ENCODE results near the gene NACA2. TPM values are rescaled to one million over a fixed set of nuclear protein-coding genes. Genes with fewer than 3 reads are reported as not detected.

NACA2 gene
- polyA plus RNA-seq, 2 of the 4 experiments (the other 2 are of a cell fraction) = 0.34 to 0.40 TPM

DNA sequence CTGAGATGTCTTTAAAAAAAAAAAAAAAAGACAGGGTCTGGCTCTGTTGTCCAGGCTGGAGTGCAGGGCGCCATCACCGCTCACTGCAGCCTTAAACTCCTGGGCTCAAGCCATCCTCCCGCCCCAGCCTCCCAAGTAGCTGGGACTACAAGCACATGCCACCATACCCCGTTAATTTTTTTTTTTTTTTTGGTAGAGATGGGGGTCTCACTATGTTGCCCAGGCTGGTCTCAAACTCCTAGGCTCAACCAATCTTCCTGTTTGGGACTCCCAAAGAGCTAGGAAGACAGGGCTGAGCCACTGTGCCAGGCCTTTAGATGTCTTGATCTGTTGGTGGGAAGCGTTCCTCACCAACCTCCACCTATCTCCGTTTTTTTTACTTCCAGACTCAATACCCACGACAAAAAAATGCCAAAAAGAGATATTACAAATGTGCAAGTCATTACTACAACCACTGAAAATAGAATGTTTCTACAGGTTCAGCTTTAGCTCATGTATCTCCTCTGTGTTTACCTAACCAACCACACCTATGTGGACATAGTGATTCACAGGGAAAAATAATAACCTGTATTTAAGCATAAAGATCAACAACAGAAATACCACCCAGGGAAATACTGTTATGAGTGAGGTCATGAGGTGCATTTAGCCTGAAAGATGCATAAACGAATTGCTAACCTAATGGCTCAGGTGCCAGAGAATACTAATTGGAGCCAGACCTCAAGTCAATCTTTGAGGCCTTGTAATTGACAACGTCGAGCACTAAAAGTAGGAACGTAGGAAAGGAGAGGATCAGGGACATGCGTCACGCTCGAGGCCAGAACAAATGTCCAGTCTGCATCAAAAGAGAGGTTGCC lies 22.6 kb downstream of the NACA2 start (continued):
- no peak for TF ChIP-seq ESRRA (IDR thresholded peaks at IDR 0.05; ENCODE audit: borderline replicate concordance, low read length)
- TF ChIP-seq RAD21 (conservative IDR thresholded peaks at IDR 0.05 in 1 of 2, IDR thresholded peaks at IDR 0.05 in 1 of 2) = peak in 1 of 2 experiments; percentile 22; a peak in 2 of 5 replicates
- no peak for TF ChIP-seq CHD4 (IDR thresholded peaks at IDR 0.05; ENCODE audit: borderline replicate concordance)
- TF ChIP-seq, protein P1, sequence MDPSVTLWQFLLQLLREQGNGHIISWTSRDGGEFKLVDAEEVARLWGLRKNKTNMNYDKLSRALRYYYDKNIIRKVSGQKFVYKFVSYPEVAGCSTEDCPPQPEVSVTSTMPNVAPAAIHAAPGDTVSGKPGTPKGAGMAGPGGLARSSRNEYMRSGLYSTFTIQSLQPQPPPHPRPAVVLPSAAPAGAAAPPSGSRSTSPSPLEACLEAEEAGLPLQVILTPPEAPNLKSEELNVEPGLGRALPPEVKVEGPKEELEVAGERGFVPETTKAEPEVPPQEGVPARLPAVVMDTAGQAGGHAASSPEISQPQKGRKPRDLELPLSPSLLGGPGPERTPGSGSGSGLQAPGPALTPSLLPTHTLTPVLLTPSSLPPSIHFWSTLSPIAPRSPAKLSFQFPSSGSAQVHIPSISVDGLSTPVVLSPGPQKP (IDR thresholded peaks at IDR 0.05; ENCODE audit: low read depth, low read length) = no peak
- TF ChIP-seq FOSL2 (IDR thresholded peaks at IDR 0.05) = peak; percentile 98
- TF ChIP-seq FOSL2 (CRISPR knock-in tag; IDR thresholded peaks at IDR 0.05) = peak; percentile 100
- TF ChIP-seq ZSCAN20 (CRISPR knock-in tag; IDR thresholded peaks at IDR 0.05) = peak; percentile 27; the same call in 1 of the 2 replicates
- peak; percentile 59 to 88; a peak in 2 of 4 replicates for TF ChIP-seq CEBPB (IDR thresholded peaks at IDR 0.05)
- TF ChIP-seq, protein P2, sequence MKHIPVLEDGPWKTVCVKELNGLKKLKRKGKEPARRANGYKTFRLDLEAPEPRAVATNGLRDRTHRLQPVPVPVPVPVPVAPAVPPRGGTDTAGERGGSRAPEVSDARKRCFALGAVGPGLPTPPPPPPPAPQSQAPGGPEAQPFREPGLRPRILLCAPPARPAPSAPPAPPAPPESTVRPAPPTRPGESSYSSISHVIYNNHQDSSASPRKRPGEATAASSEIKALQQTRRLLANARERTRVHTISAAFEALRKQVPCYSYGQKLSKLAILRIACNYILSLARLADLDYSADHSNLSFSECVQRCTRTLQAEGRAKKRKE (CRISPR knock-in tag; IDR thresholded peaks at IDR 0.05; ENCODE audit: low read depth) = peak; percentile 78
- TF ChIP-seq HOXB5 (CRISPR knock-in tag; IDR thresholded peaks at IDR 0.05) = peak; percentile 91
- TF ChIP-seq HEYL (CRISPR knock-in tag; IDR thresholded peaks at IDR 0.05) = peak; percentile 79; the same call in 1 of the 2 replicates
- peak; percentile 87; the same call in 1 of the 2 replicates for TF ChIP-seq HOXB13 (CRISPR knock-in tag; IDR thresholded peaks at IDR 0.05; ENCODE audit: low read depth)
- TF ChIP-seq NFE2L2 (conservative IDR thresholded peaks at IDR 0.05; ENCODE audit: low read length) = peak; percentile 94
- TF ChIP-seq JUNB (IDR thresholded peaks at IDR 0.05) = peak; percentile 99
- TF ChIP-seq, protein P3, sequence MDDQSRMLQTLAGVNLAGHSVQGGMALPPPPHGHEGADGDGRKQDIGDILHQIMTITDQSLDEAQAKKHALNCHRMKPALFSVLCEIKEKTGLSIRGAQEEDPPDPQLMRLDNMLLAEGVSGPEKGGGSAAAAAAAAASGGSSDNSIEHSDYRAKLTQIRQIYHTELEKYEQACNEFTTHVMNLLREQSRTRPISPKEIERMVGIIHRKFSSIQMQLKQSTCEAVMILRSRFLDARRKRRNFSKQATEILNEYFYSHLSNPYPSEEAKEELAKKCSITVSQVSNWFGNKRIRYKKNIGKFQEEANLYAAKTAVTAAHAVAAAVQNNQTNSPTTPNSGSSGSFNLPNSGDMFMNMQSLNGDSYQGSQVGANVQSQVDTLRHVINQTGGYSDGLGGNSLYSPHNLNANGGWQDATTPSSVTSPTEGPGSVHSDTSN (IDR thresholded peaks at IDR 0.05) = peak; percentile 67; the same call in 1 of the 2 replicates
- TF ChIP-seq RARB (CRISPR knock-in tag; IDR thresholded peaks at IDR 0.05) = peak; percentile 75; the same call in 1 of the 2 replicates
- TF ChIP-seq EHF (CRISPR knock-in tag; IDR thresholded peaks at IDR 0.05) = peak; percentile 88; the same call in 1 of the 2 replicates
- peak; percentile 99 for TF ChIP-seq MAFK (IDR thresholded peaks at IDR 0.05; ENCODE audit: partially characterized antibody)
- peak; percentile 80 for TF ChIP-seq ZFP36 (IDR thresholded peaks at IDR 0.05; ENCODE audit: borderline replicate concordance, partially characterized antibody)
- TF ChIP-seq GATA3 (IDR thresholded peaks at IDR 0.05; ENCODE audit: borderline replicate concordance) = peak; percentile 98
- TF ChIP-seq FOSB (CRISPR knock-in tag; IDR thresholded peaks at IDR 0.05) = peak; percentile 94; the same call in 1 of the 2 replicates
- TF ChIP-seq RCOR1 (IDR thresholded peaks at IDR 0.05; ENCODE audit: low read depth, low read length) = no peak
- TF ChIP-seq, protein P4, sequence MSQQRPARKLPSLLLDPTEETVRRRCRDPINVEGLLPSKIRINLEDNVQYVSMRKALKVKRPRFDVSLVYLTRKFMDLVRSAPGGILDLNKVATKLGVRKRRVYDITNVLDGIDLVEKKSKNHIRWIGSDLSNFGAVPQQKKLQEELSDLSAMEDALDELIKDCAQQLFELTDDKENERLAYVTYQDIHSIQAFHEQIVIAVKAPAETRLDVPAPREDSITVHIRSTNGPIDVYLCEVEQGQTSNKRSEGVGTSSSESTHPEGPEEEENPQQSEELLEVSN (IDR thresholded peaks at IDR 0.05; ENCODE audit: borderline replicate concordance, low read depth) = peak; percentile 85
- no peak for TF ChIP-seq NPAS2 (CRISPR knock-in tag; IDR thresholded peaks at IDR 0.05; ENCODE audit: borderline replicate concordance)
- TF ChIP-seq MAZ (IDR thresholded peaks at IDR 0.05; ENCODE audit: borderline replicate concordance, low read depth, low read length) = no peak
- TF ChIP-seq RFX5 (IDR thresholded peaks at IDR 0.05) = peak; percentile 49; the same call in 1 of the 2 replicates
- peak; percentile 90 to 94 for TF ChIP-seq EP300 (IDR thresholded peaks at IDR 0.05)
- 0 out of 2 replicates have a peak, but pooled peaks have one; percentile 20 for TF ChIP-seq BHLHE40 (IDR thresholded peaks at IDR 0.05; ENCODE audit: low read depth, low read length)
- TF ChIP-seq, protein P5, sequence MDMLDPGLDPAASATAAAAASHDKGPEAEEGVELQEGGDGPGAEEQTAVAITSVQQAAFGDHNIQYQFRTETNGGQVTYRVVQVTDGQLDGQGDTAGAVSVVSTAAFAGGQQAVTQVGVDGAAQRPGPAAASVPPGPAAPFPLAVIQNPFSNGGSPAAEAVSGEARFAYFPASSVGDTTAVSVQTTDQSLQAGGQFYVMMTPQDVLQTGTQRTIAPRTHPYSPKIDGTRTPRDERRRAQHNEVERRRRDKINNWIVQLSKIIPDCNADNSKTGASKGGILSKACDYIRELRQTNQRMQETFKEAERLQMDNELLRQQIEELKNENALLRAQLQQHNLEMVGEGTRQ (IDR thresholded peaks at IDR 0.05) = peak; percentile 38; the same call in 1 of the 2 replicates
